ENCODE results near the gene DCAF8. TPM values are rescaled to one million over a fixed set of nuclear protein-coding genes. Genes with fewer than 3 reads are reported as not detected.

Gene DCAF8
- total and polyA plus RNA-seq, 12 donors, result 64.3 to 162 (median 132) TPM

DNA sequence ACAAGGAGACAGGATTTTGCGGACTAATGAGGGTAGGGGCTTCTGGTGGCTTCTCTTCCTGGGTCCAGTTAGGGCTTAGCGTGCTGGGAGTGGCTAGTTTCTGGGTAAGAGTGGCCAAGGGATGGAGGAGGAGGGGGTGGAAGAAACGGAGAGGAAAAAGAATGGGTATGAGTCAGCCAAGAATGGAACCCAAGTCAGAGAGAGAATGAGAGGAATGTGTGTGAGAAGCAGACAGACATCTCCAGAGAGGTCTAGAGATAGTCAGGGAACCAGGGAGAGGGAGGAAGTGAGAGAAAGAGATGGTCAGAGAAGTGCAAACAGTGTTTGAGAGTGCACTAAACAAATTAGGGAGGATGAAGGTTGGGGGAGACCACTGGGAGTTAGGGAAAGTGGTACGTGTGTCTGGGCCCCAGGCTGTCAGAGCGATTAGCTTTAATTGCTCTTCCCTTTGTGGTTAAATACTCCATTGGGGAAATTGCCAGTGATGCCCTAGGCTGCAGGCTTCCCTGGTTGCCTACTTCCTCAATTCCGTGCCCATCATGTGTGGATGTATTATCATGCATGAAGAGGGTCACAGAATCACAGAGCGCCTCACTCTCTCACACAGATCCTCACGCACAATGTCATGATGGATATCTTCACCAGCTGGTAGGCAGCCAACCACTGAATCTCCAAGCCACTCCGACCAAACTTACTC is 55.8 kb downstream of the DCAF8 start:
- no peaks in the 10 kb centered on the region for H3K9me3 ChIP-seq (replicated peaks in 1 of 3)
- peak overlapping the region in 4 of 5 donors; percentile 73 to 96 (median 86) for H3K27ac ChIP-seq
- WGBS, 4 donors, result 52 to 64% (median 59%) methylated on average over 9 of the region's 9 CpGs
- H3K4me1 ChIP-seq (replicated peaks in 1 of 2), result peaks cover 19 to 56% of the 10 kb centered on the region in 2 donors
- no peak for TF ChIP-seq POLR2A (IDR thresholded peaks at IDR 0.05)
- TF ChIP-seq, protein P1, sequence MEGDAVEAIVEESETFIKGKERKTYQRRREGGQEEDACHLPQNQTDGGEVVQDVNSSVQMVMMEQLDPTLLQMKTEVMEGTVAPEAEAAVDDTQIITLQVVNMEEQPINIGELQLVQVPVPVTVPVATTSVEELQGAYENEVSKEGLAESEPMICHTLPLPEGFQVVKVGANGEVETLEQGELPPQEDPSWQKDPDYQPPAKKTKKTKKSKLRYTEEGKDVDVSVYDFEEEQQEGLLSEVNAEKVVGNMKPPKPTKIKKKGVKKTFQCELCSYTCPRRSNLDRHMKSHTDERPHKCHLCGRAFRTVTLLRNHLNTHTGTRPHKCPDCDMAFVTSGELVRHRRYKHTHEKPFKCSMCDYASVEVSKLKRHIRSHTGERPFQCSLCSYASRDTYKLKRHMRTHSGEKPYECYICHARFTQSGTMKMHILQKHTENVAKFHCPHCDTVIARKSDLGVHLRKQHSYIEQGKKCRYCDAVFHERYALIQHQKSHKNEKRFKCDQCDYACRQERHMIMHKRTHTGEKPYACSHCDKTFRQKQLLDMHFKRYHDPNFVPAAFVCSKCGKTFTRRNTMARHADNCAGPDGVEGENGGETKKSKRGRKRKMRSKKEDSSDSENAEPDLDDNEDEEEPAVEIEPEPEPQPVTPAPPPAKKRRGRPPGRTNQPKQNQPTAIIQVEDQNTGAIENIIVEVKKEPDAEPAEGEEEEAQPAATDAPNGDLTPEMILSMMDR (IDR thresholded peaks at IDR 0.05), result no peak
- peak in 3 of 7 donors; percentile 42 to 59 (median 50) for DNase-seq
- H3K36me3 ChIP-seq (replicated peaks in 1 of 2), result peaks cover 0 to 8% of the 10 kb centered on the region in 2 donors
- H3K4me3 ChIP-seq, result peak overlapping the region in 1 of 4 donors; percentile 85
- H3K27me3 ChIP-seq, result no peaks in the 10 kb centered on the region
- intact Hi-C loops (cut with DNase I), result loop anchor here in 1 of 2 donors (5.0 kb wide), 1 partner anchor 51 kb away; no protein-coding TSS in a partner anchor

DNA sequence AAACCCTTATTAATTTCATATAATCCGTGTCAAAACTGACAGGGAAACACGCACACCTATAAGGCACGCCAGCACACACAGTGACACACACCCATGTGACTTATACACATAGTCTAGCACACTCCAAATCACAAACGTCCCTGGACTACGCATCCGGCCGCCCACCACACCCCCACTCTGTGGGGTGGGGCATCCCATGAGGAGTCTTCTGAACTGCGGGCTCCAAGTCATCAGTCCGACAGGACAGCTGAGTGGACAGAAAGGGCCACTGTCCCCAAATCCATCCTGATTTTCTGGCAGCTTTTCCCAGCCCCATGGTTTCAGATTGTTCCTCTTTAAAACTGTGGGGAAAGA is 56.3 kb downstream of the DCAF8 start:
- Histone ChIP-seq H3K27ac (peak overlapping the region in 4 of 5 donors; percentile 73 to 96 (median 86)), H3K4me1 (replicated peaks in 1 of 2) (peaks cover 19 to 56% of the 10 kb centered on the region in 2 donors), H3K9me3 (replicated peaks in 1 of 3) (no peaks in the 10 kb centered on the region), H3K27me3 (no peaks in the 10 kb centered on the region), H3K4me3 (peak overlapping the region in 2 of 4 donors; percentile 74 to 85), H3K36me3 (replicated peaks in 1 of 2) (peaks cover 0 to 3% of the 10 kb centered on the region in 2 donors)
- DNase-seq, result peak in 6 of 7 donors; percentile 49 to 72 (median 54)
- TF ChIP-seq POLR2A (IDR thresholded peaks at IDR 0.05), result no peak
- TF ChIP-seq, protein P1 (IDR thresholded peaks at IDR 0.05), result no peak
- intact Hi-C loops (cut with DNase I), result loop anchor here in 1 of 2 donors (5.0 kb wide), 1 partner anchor 51 kb away; no protein-coding TSS in a partner anchor
- 0 to 3% (median 1%) methylated on average over 6 to 9 of the region's 9 CpGs for WGBS, 4 donors

DNA sequence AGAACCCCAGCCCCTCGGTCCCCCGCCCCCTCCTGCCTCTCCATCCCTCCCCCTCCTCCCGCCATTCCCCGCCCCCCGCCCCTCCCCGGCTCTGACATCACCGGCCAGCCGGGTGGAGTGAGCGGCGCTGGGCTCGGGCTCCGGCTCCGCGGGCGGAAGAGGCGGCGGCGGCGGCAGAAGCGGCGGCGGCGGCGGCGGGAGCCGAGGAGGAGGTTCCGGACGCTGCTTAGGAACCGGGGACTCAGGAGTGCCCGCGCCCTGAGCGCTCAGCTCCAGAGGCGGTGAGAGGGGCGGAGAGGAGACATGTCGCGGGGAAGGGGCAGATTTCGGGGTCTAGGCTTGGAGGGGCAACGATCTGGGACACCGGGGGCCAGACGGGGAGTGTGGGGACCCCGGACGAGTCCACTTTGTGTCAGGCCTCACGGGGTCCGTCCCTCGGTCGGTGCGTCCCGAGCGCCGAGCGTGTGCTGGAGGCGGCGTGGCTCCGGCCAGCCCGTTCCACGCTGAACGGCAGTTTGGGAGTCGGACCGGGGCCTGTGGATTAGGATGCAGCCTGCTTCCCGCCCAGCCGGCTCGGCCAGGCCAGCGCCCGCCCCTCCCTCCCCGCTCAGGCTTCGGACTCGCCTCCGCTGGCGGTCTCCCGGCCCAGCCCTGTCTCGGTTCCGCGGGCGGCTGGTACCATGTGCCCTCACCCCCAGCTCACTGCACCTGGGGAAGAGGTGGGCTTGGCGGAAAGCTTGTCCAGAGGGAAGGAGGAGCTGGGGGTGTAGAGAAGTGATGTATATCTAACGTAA is 56.9 kb downstream of the DCAF8 start, which contains the start of gene PEA15:
Gene PEA15 (plus strand): TSS at position 143 of the 794 bp plus-strand sequence. CDS start 6,161 bp downstream, outside the sequence.
- 1 to 4% (median 1%) methylated on average over 7 to 76 of the region's 76 CpGs for WGBS, 4 donors
- no peaks in the 10 kb centered on the region for H3K9me3 ChIP-seq (replicated peaks in 1 of 3)
- intact Hi-C loops (cut with DNase I), result loop anchor here in 1 of 2 donors (5.0 kb wide), 1 partner anchor 52 kb away; no protein-coding TSS in a partner anchor
- no peaks in the 10 kb centered on the region for H3K27me3 ChIP-seq
- peaks cover 0 to 3% of the 10 kb centered on the region in 2 donors for H3K36me3 ChIP-seq (replicated peaks in 1 of 2)
- peak; percentile 56 to 81 (median 73) for DNase-seq
- peaks cover 16 to 51% of the 10 kb centered on the region in 2 donors for H3K4me1 ChIP-seq (replicated peaks in 1 of 2)
- H3K27ac ChIP-seq, result peak within 1 kb of the TSS; percentile 59 to 96 (median 78)
- H3K4me3 ChIP-seq, result peak within 1 kb of the TSS in 3 of 4 donors; percentile 42 to 85 (median 74)
- TF ChIP-seq, protein P1 (IDR thresholded peaks at IDR 0.05), result no peak
- TF ChIP-seq POLR2A (IDR thresholded peaks at IDR 0.05), result peak; percentile 72 to 75
